OCI-LY7 (cell line): ENCODE data around the gene SCG3. TPM values are rescaled to one million over a fixed set of nuclear protein-coding genes. Genes with fewer than 3 reads are reported as not detected.

Experiments used
- BruUV-seq: library from RNA; stranded (reverse); fragments of 400-500 nt; replicated peaks from 2 replicates; lab custom pipeline; 2021; lab: Mats Ljungman, UMichigan
- CTCF ChIA-PET: fragments of 300-600 bp; sonication (Branson Sonifier 250); formaldehyde crosslinking; loops from one replicate; lab custom pipeline; 2022; ENCODE audit warnings: antibody characterized with exemption; ENCODE audit not compliant: unreplicated experiment; lab: Charles Lee
- POLR2A ChIA-PET: fragments of 300-600 bp; sonication (Branson Sonifier 250); formaldehyde crosslinking; loops from one replicate; lab custom pipeline; 2022; ENCODE audit warnings: antibody characterized with exemption; lab: Charles Lee
- DNase-seq: peaks from one replicate; pipeline ENCODE4 v3.0.0-alpha.2; 2015; ENCODE audit warnings: low spot score
- H2AFZ ChIP-seq: fragments of 200-600 bp; sonication (generic), shearing (Covaris generic); 2 replicates; pipeline ENCODE4 v1.6.1; 2014; ENCODE audit warnings: mild to moderate bottlenecking, antibody characterized with exemption, low read length, moderate library complexity
- H3K27ac ChIP-seq: fragments of 200-600 bp; sonication (generic); 2 replicates; pipeline ENCODE4 v1.5.1; 2014; ENCODE audit warnings: mixed run types, low read depth, mild to moderate bottlenecking, moderate library complexity, low read length, inconsistent platforms; ENCODE audit not compliant: poor library complexity, severe bottlenecking
- H3K36me3 ChIP-seq: fragments of 200-600 bp; sonication (generic); 2 replicates; pipeline ENCODE4 v1.6.1; 2014; ENCODE audit warnings: mild to moderate bottlenecking, antibody characterized with exemption, low read length, moderate library complexity, mixed read lengths; ENCODE audit not compliant: insufficient read depth
- H3K4me1 ChIP-seq: fragments of 200-600 bp; sonication (generic); 2 replicates; pipeline ENCODE4 v1.5.1; 2014; ENCODE audit warnings: mild to moderate bottlenecking, low read length; ENCODE audit not compliant: insufficient read depth, poor library complexity, severe bottlenecking
- H3K4me2 ChIP-seq: fragments of 200-600 bp; sonication (generic); 2 replicates; pipeline ENCODE4 v1.6.1; 2014; ENCODE audit warnings: mild to moderate bottlenecking, low read length
- H3K4me3 ChIP-seq: fragments of 200-600 bp; sonication (generic); 2 replicates; pipeline ENCODE4 v1.5.1; 2014; ENCODE audit warnings: mild to moderate bottlenecking, low read depth, low read length; ENCODE audit not compliant: poor library complexity, severe bottlenecking
- H3K79me2 ChIP-seq: fragments of 200-600 bp; sonication (generic); 2 replicates; pipeline ENCODE4 v1.6.1; 2016; ENCODE audit warnings: low read depth, mild to moderate bottlenecking, low read length, moderate library complexity, mixed read lengths; ENCODE audit not compliant: insufficient read depth
- H3K9me2 ChIP-seq: fragments of 200-600 bp; sonication (generic); 2 replicates; pipeline ENCODE4 v1.6.1; 2016; ENCODE audit warnings: mild to moderate bottlenecking, low read length, mixed read lengths; ENCODE audit not compliant: insufficient read depth
- H3K9me3 ChIP-seq: fragments of 200-600 bp; sonication (generic); 2 replicates; pipeline ENCODE4 v1.6.1; 2014; ENCODE audit warnings: mild to moderate bottlenecking, mixed run types, low read length, mixed read lengths
- H4K20me1 ChIP-seq: fragments of 200-600 bp; sonication (generic); 2 replicates; pipeline ENCODE4 v1.6.1; 2014; ENCODE audit warnings: mild to moderate bottlenecking, antibody characterized with exemption, low read length, moderate library complexity, mixed read lengths; ENCODE audit not compliant: insufficient read depth
- EZH2phosphoT487 ChIP-seq: fragments of 200-600 bp; sonication (generic); IDR thresholded peaks from 2 replicates; pipeline ENCODE4 v1.6.1; 2018; ENCODE audit warnings: low read depth, borderline replicate concordance, mild to moderate bottlenecking, mixed run types, antibody characterized with exemption, low read length, moderate library complexity, mixed read lengths
- intact Hi-C: fragments of 100-400 bp; cut with micrococcal nuclease; formaldehyde crosslinking; loops from one replicate; pipeline ENCODE4 v1.10.0; 2022; ENCODE audit not compliant: unreplicated experiment
- total RNA-seq, 2 experiments: library from RNA; depleted of rRNA in 1 of 2; stranded (reverse); fragments of >200 nt in 1 of 2; shearing (Covaris generic) in 1 of 2; gene quantifications; 2 replicates each; pipeline ENCODE4 v1.2.3, GENCODE V29; 2014 to 2022
- TF ChIP-seq, protein P1 (sequence below): fragments of 200-600 bp; sonication (generic); conservative IDR thresholded peaks from 2 replicates; pipeline ENCODE4 v1.5.1; 2014; ENCODE audit warnings: mild to moderate bottlenecking, antibody characterized with exemption, low read length, moderate library complexity, mixed read lengths

The SCG3 gene
- total RNA-seq, 2 experiments from 2014 or later: not detected

DNA sequence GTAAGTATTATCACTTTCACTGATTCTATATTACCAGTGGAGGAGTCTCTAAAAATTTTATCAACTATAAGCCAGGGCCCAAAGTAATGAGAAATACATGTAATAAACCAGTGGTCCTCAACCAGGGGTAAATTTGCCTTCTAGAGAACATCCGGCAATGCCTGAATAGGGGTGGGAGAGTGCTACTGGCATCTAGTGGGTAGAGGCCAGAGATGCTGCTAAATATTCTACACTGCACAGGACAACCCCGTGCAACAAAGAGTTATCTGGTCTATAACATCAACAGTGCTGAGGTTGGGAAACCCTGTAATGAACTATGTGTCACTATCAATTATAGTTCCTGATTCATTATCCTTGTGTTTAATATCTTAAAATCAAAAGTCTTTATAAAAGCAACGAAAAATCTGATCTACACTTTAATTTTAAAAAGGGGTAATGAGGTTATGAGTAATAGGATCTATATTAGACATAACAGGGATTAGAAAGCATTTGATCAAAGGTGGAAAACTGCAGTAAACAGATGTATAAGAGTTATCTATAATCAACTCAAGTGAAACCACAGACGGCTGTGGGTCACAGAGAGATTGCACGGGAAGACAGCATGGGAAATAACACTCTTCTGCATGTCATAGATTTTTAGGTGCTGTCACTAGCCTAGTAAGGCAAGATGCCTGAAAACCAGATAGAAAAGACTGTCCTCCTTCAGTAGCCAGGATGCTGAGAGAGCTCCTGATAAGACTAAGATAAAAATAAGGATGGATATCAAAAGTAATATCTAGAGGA is 54.1 kb downstream of the SCG3 start:
- Histone ChIP-seq H3K9me3 (no peaks in the 10 kb centered on the region), H3K79me2 (no peaks in the 10 kb centered on the region), H4K20me1 (peaks cover 7% of the 10 kb centered on the region; the same call in 1 of the 2 replicates), H3K27ac (no peak overlapping the region), H3K36me3 (no peaks in the 10 kb centered on the region), H3K9me2 (no peaks in the 10 kb centered on the region), H3K4me3 (no peak overlapping the region), H3K4me2 (no peak overlapping the region), H3K4me1 (peaks cover 25% of the 10 kb centered on the region), H2AFZ (no peak overlapping the region)
- ChIA-PET POLR2A (interaction anchor here (0.5 kb wide), 1 partner anchor 1221 kb away, joined by 4 read pairs; no protein-coding TSS in a partner anchor), CTCF (no interaction called here)
- no TSS peak for BruUV-seq
- DNase-seq: peak; percentile 37
- intact Hi-C loops: loop anchor here (10.0 kb wide), 1 partner anchor 81 kb away; no protein-coding TSS in a partner anchor
- no peak for TF ChIP-seq EZH2phosphoT487
- TF ChIP-seq, protein P1, sequence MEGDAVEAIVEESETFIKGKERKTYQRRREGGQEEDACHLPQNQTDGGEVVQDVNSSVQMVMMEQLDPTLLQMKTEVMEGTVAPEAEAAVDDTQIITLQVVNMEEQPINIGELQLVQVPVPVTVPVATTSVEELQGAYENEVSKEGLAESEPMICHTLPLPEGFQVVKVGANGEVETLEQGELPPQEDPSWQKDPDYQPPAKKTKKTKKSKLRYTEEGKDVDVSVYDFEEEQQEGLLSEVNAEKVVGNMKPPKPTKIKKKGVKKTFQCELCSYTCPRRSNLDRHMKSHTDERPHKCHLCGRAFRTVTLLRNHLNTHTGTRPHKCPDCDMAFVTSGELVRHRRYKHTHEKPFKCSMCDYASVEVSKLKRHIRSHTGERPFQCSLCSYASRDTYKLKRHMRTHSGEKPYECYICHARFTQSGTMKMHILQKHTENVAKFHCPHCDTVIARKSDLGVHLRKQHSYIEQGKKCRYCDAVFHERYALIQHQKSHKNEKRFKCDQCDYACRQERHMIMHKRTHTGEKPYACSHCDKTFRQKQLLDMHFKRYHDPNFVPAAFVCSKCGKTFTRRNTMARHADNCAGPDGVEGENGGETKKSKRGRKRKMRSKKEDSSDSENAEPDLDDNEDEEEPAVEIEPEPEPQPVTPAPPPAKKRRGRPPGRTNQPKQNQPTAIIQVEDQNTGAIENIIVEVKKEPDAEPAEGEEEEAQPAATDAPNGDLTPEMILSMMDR: peak; percentile 76

DNA sequence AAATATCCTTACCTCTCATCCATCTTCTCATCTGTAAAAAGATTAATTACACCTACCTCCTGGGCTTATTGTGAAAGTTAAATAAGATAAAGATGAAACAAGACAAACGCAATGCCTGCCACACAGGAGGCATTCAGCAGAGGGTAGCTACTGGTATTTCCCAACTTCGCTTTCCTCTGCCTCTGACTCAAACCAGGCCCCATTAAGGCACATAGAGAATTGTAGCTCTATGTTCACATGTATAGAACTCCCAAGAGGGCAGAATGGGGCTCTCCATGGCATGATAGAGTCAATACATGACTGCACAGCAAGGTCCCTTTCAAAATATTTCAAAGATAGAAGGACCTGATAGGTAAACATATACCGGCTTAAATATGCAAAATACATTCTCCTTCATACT is 54.8 kb downstream of the SCG3 start:
- H3K27ac ChIP-seq: no peak overlapping the region
- BruUV-seq: no TSS peak
- H3K36me3 ChIP-seq: no peaks in the 10 kb centered on the region
- POLR2A ChIA-PET: interaction anchor here (0.5 to 0.6 kb wide), 2 partner anchors 27 to 1222 kb away, joined by 4 read pairs; no protein-coding TSS in a partner anchor
- no peak for DNase-seq
- H4K20me1 ChIP-seq: peaks cover 3% of the 10 kb centered on the region; the same call in 1 of the 2 replicates
- H3K79me2 ChIP-seq: no peaks in the 10 kb centered on the region
- no peaks in the 10 kb centered on the region for H3K9me3 ChIP-seq
- TF ChIP-seq EZH2phosphoT487: no peak; the same call in 1 of the 2 replicates
- TF ChIP-seq, protein P1: no peak
- CTCF ChIA-PET: no interaction called here
- no peak overlapping the region for H3K4me3 ChIP-seq
- intact Hi-C loops: loop anchor here (10.0 kb wide), 1 partner anchor 81 kb away; no protein-coding TSS in a partner anchor
- no peaks in the 10 kb centered on the region for H3K9me2 ChIP-seq
- peaks cover 18% of the 10 kb centered on the region for H3K4me1 ChIP-seq
- no peak overlapping the region for H2AFZ ChIP-seq
- H3K4me2 ChIP-seq: no peak overlapping the region
